ENCODE data around the gene PNPLA4. TPM values are rescaled to one million over a fixed set of nuclear protein-coding genes. Genes with fewer than 3 reads are reported as not detected.
A peak's percentile ranks its signal among the peaks of the same experiment; 100 is the strongest.

PNPLA4 gene
- total and polyA plus RNA-seq, 2 donors (not counting 1 experiment from before 2014, with no cell fraction given): 11.4 to 15.0 TPM

GRCh38 chrX:7891928-7892327 lies 35.3 kb downstream of the PNPLA4 start:
- TF ChIP-seq EZH2 (IDR thresholded peaks at IDR 0.05; ENCODE audit: low read length, missing control alignments) (no peak), CTCF (conservative IDR thresholded peaks at IDR 0.05 in 1 of 2, IDR thresholded peaks at IDR 0.05 in 1 of 2; ENCODE audit: low read depth in 1 of 2, low read length in 2 of 2) (no peak)
- Histone ChIP-seq H4K20me1 (ENCODE audit: control insufficient read depth, extremely low read depth, insufficient read depth, low read length) (no peaks in the 10 kb centered on the region), H3K4me2 (ENCODE audit: extremely low read depth, insufficient read depth, low read length) (no peak overlapping the region), H2AFZ (ENCODE audit: low read length) (no peak overlapping the region), H3K4me1 (ENCODE audit: control insufficient read depth, extremely low read depth, insufficient read depth, low read length) (no peaks in the 10 kb centered on the region), H3K79me2 (ENCODE audit: control insufficient read depth, insufficient read depth, low read length) (no peaks in the 10 kb centered on the region), H3K27ac (ENCODE audit: insufficient read depth, low read length) (no peak overlapping the region), H3K36me3 (ENCODE audit: control insufficient read depth, insufficient read depth, low read length) (no peaks in the 10 kb centered on the region), H3K9ac (ENCODE audit: insufficient read depth, low read length) (no peak overlapping the region), H3K4me3 (replicated peaks in 1 of 4; ENCODE audit: control extremely low read depth in 1 of 4, insufficient read depth in 1 of 4, low read depth in 3 of 4, low read length in 4 of 4) (no peak overlapping the region), H3K27me3 (ENCODE audit: control insufficient read depth, insufficient read depth, low read length) (no peaks in the 10 kb centered on the region), H3K9me3 (ENCODE audit: control insufficient read depth, insufficient read depth, low read depth, low read length) (no peaks in the 10 kb centered on the region)
- DNase-seq (ENCODE audit: low read depth in 2 of 2): no peak

- H2AFZ ChIP-seq (ENCODE audit: low read length): no peak overlapping the region
- H3K9ac ChIP-seq (ENCODE audit: insufficient read depth, low read length): no peak overlapping the region
- H4K20me1 ChIP-seq (ENCODE audit: control insufficient read depth, extremely low read depth, insufficient read depth, low read length): no peaks in the 10 kb centered on the region
- no peak overlapping the region for H3K4me2 ChIP-seq (ENCODE audit: extremely low read depth, insufficient read depth, low read length)
- no peak overlapping the region for H3K27ac ChIP-seq (ENCODE audit: insufficient read depth, low read length)
- TF ChIP-seq EZH2 (IDR thresholded peaks at IDR 0.05; ENCODE audit: low read length, missing control alignments) (no peak), CTCF (conservative IDR thresholded peaks at IDR 0.05 in 1 of 2, IDR thresholded peaks at IDR 0.05 in 1 of 2; ENCODE audit: low read depth in 1 of 2, low read length in 2 of 2) (no peak)
- DNase-seq (ENCODE audit: low read depth in 2 of 2): peak; percentile 0 to 10
- H3K9me3 ChIP-seq (ENCODE audit: control insufficient read depth, insufficient read depth, low read depth, low read length): no peaks in the 10 kb centered on the region
- no peaks in the 10 kb centered on the region for H3K27me3 ChIP-seq (ENCODE audit: control insufficient read depth, insufficient read depth, low read length)
- no peaks in the 10 kb centered on the region for H3K4me1 ChIP-seq (ENCODE audit: control insufficient read depth, extremely low read depth, insufficient read depth, low read length)
- H3K36me3 ChIP-seq (ENCODE audit: control insufficient read depth, insufficient read depth, low read length): no peaks in the 10 kb centered on the region
- no peaks in the 10 kb centered on the region for H3K79me2 ChIP-seq (ENCODE audit: control insufficient read depth, insufficient read depth, low read length)
- H3K4me3 ChIP-seq (replicated peaks in 1 of 4; ENCODE audit: control extremely low read depth in 1 of 4, insufficient read depth in 1 of 4, low read depth in 3 of 4, low read length in 4 of 4): no peak overlapping the region
Measured at GRCh38 chrX:7889680-7890079, 37.5 kb downstream of the PNPLA4 start.

- no peak overlapping the region for H3K4me2 ChIP-seq (ENCODE audit: extremely low read depth, insufficient read depth, low read length)
- no peak overlapping the region for H2AFZ ChIP-seq (ENCODE audit: low read length)
- H3K27ac ChIP-seq (ENCODE audit: insufficient read depth, low read length): no peak overlapping the region
- no peaks in the 10 kb centered on the region for H3K36me3 ChIP-seq (ENCODE audit: control insufficient read depth, insufficient read depth, low read length)
- H3K4me1 ChIP-seq (ENCODE audit: control insufficient read depth, extremely low read depth, insufficient read depth, low read length): no peaks in the 10 kb centered on the region
- H3K9me3 ChIP-seq (ENCODE audit: control insufficient read depth, insufficient read depth, low read depth, low read length): no peaks in the 10 kb centered on the region
- TF ChIP-seq EZH2 (IDR thresholded peaks at IDR 0.05; ENCODE audit: low read length, missing control alignments) (no peak), CTCF (conservative IDR thresholded peaks at IDR 0.05 in 1 of 2, IDR thresholded peaks at IDR 0.05 in 1 of 2; ENCODE audit: low read depth in 1 of 2, low read length in 2 of 2) (no peak)
- no peak overlapping the region for H3K9ac ChIP-seq (ENCODE audit: insufficient read depth, low read length)
- no peaks in the 10 kb centered on the region for H4K20me1 ChIP-seq (ENCODE audit: control insufficient read depth, extremely low read depth, insufficient read depth, low read length)
- DNase-seq (ENCODE audit: low read depth in 2 of 2): no peak
- H3K79me2 ChIP-seq (ENCODE audit: control insufficient read depth, insufficient read depth, low read length): no peaks in the 10 kb centered on the region
- no peak overlapping the region for H3K4me3 ChIP-seq (replicated peaks in 1 of 4; ENCODE audit: control extremely low read depth in 1 of 4, insufficient read depth in 1 of 4, low read depth in 3 of 4, low read length in 4 of 4)
- H3K27me3 ChIP-seq (ENCODE audit: control insufficient read depth, insufficient read depth, low read length): no peaks in the 10 kb centered on the region
Measured at GRCh38 chrX:7889135-7889534, 38.1 kb downstream of the PNPLA4 start.
